ENCODE results near the gene BEST4.
"Not testable (repeated sequence)": the region's sequence is repeated elsewhere in the genome, so short reads cannot be mapped to it uniquely, and the experiment has no call there.

GRCh38 chr1:44815926-44816325 is 28.0 kb upstream of the BEST4 start:
- not testable (repeated sequence) for TF ChIP-seq CTCF, POLR2A (IDR thresholded peaks at IDR 0.05)
